ENCODE results near the gene PSEN1. TPM values are rescaled to one million over a fixed set of nuclear protein-coding genes. Genes with fewer than 3 reads are reported as not detected.

The PSEN1 gene
- total and polyA plus RNA-seq, 2 of the 8 experiments (the other 6 are each of a cell fraction or from before 2014, with no cell fraction given), result 10.1 to 38.7 TPM

DNA sequence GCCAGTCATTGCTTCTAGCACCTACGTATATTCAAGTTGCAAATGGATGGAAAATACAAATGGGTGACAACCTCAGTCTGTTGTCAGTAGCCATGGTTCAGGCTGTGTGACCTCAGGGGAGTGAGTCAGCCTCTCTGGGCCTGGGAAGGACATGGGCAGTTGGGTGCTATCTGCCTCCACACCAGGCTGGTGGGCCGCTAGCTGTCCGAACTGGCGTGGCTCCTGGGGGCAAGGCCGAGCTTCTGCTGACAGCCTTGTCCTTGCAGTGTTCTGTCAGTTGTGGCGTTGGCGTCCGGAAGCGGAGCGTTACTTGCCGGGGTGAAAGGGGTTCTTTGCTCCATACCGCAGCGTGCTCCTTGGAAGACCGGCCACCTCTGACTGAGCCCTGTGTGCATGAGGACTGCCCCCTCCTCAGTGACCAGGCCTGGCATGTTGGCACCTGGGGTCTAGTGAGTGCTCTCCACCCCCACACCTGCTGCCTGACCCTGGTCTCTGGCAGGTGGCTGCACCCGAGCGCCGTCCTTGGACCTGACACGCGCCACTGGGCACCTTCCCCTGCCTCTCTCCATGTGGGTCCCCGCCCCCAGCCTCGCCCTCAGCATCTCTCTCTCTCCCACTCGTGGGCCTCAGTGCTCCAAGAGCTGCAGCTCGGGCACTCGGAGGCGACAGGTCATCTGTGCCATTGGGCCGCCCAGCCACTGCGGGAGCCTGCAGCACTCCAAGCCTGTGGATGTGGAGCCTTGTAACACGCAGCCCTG lies 118.1 kb downstream of the PSEN1 start:
- H2AK5ac ChIP-seq (ENCODE audit: low read depth, low read length), result no peak overlapping the region
- H3K79me1 ChIP-seq (ENCODE audit: low read depth, low read length), result no peaks in the 10 kb centered on the region
- H4K8ac ChIP-seq (ENCODE audit: extremely low read depth, insufficient read depth, low read length), result no peak overlapping the region
- no peaks in the 10 kb centered on the region for H3K9me3 ChIP-seq (ENCODE audit: insufficient read depth in 2 of 2, low read depth in 1 of 2, low read length in 1 of 2)
- H3K4me2 ChIP-seq (ENCODE audit: insufficient read depth in 1 of 2, low read depth in 2 of 2, low read length in 2 of 2), result no peak overlapping the region; a peak in 1 of 4 replicates
- H3K23ac ChIP-seq (ENCODE audit: insufficient read length), result no peak overlapping the region
- no peak overlapping the region for H3K4ac ChIP-seq (replicated peaks; ENCODE audit: insufficient read length, low read depth, low read length)
- H3K9ac ChIP-seq (replicated peaks in 1 of 4; ENCODE audit: extremely low read depth in 1 of 4, low read depth in 3 of 4, low read length in 3 of 4), result no peak overlapping the region
- ChIA-PET CTCF (ENCODE audit: partially characterized antibody) (no interaction called here), POLR2A (ENCODE audit: partially characterized antibody) (interaction anchor here (0.6 to 1.3 kb wide), 2 partner anchors 18 to 188 kb away, joined by 3 to 4 read pairs; no protein-coding TSS in a partner anchor)
- no peak for FAIRE-seq
- H2BK120ac ChIP-seq (replicated peaks; ENCODE audit: low read depth, low read length), result no peak overlapping the region
- H3K23me2 ChIP-seq (ENCODE audit: low read depth, low read length), result no peaks in the 10 kb centered on the region
- H3K4me1 ChIP-seq (replicated peaks in 1 of 4; ENCODE audit: control insufficient read depth in 3 of 4, insufficient read depth in 4 of 4, low read length in 3 of 4), result no peaks in the 10 kb centered on the region; a peak in 1 of 7 replicates
- DNase-seq (ENCODE audit: low read depth in 1 of 2, low spot score in 2 of 2), result no peak
- H2AFZ ChIP-seq (ENCODE audit: low read length), result no peak overlapping the region
- no peak overlapping the region for H4K5ac ChIP-seq (ENCODE audit: insufficient read length, low read depth, low read length)
- WGBS, 2 experiments (ENCODE audit: extremely low coverage in 1 of 2, insufficient coverage in 1 of 2, insufficient read length in 1 of 2, insufficient replicate concordance in 2 of 2, low coverage in 1 of 2, low lambda C conversion rate in 2 of 2, missing lambda C conversion rate in 1 of 2), result 95% methylated on average over 28 of the region's 28 CpGs; no CpG with 5 or more reads in 1 of the 2 experiments
- H3K27ac ChIP-seq (ENCODE audit: low read depth, low read length), result no peak overlapping the region
- no peak overlapping the region for H3K56ac ChIP-seq (replicated peaks; ENCODE audit: insufficient read length, low read depth, low read length)
- peaks cover 0 to 7% of the 10 kb centered on the region in 2 experiments for H4K20me1 ChIP-seq (replicated peaks in 1 of 2; ENCODE audit: control insufficient read depth in 1 of 2, insufficient read depth in 2 of 2, low read length in 2 of 2)
- H3K18ac ChIP-seq (ENCODE audit: extremely low read depth, low read length), result no peak overlapping the region
- H3K4me3 ChIP-seq (ENCODE audit: extremely low read depth in 1 of 4, insufficient read depth in 2 of 4, low read depth in 3 of 4, low read length in 4 of 4), result no peak overlapping the region
- no peak overlapping the region for H4K91ac ChIP-seq (replicated peaks; ENCODE audit: insufficient read length, low read length)
- H3K14ac ChIP-seq (ENCODE audit: insufficient read length), result no peak overlapping the region
- H2BK5ac ChIP-seq (ENCODE audit: low read depth, low read length), result no peak overlapping the region
- peaks cover 0 to 14% (median 7%) of the 10 kb centered on the region in 4 experiments; a peak in 5 of 8 replicates for H3K36me3 ChIP-seq (ENCODE audit: control insufficient read depth in 2 of 4, insufficient read depth in 4 of 4, low read length in 3 of 4)
- no peak overlapping the region for H2BK20ac ChIP-seq (ENCODE audit: low read length)
- H2BK12ac ChIP-seq (ENCODE audit: low read depth, low read length), result 0 out of 2 replicates have a peak overlapping the region, but pooled peaks have one; percentile 39
- no peak overlapping the region for H2BK15ac ChIP-seq (ENCODE audit: low read length)
- no peaks in the 10 kb centered on the region for H3K79me2 ChIP-seq (ENCODE audit: control insufficient read depth in 1 of 2, insufficient read depth in 2 of 2, low read length in 2 of 2)
- no peaks in the 10 kb centered on the region for H3K27me3 ChIP-seq (replicated peaks in 1 of 4; ENCODE audit: control insufficient read depth in 3 of 4, extremely low read depth in 1 of 4, insufficient read depth in 3 of 4, low read length in 3 of 4)
- TF ChIP-seq SP4 (IDR thresholded peaks at IDR 0.05; ENCODE audit: low read length) (no peak), EZH2 (IDR thresholded peaks at IDR 0.05; ENCODE audit: low read depth, low read length, severe bottlenecking) (no peak), TAF1 (IDR thresholded peaks at IDR 0.05; ENCODE audit: low read depth, low read length) (no peak), RAD21 (IDR thresholded peaks at IDR 0.05 in 1 of 2, conservative IDR thresholded peaks at IDR 0.05 in 1 of 2; ENCODE audit: low read depth in 2 of 2, low read length in 2 of 2) (no peak), EGR1 (IDR thresholded peaks at IDR 0.05; ENCODE audit: borderline replicate concordance, low read depth, low read length) (no peak), POLR2AphosphoS5 (IDR thresholded peaks at IDR 0.05; ENCODE audit: low read depth, low read length) (no peak), RBBP5 (IDR thresholded peaks at IDR 0.05; ENCODE audit: borderline replicate concordance, low read depth, low read length) (no peak)
- TF ChIP-seq, protein P1, sequence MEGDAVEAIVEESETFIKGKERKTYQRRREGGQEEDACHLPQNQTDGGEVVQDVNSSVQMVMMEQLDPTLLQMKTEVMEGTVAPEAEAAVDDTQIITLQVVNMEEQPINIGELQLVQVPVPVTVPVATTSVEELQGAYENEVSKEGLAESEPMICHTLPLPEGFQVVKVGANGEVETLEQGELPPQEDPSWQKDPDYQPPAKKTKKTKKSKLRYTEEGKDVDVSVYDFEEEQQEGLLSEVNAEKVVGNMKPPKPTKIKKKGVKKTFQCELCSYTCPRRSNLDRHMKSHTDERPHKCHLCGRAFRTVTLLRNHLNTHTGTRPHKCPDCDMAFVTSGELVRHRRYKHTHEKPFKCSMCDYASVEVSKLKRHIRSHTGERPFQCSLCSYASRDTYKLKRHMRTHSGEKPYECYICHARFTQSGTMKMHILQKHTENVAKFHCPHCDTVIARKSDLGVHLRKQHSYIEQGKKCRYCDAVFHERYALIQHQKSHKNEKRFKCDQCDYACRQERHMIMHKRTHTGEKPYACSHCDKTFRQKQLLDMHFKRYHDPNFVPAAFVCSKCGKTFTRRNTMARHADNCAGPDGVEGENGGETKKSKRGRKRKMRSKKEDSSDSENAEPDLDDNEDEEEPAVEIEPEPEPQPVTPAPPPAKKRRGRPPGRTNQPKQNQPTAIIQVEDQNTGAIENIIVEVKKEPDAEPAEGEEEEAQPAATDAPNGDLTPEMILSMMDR (IDR thresholded peaks at IDR 0.05; ENCODE audit: control extremely low read depth in 1 of 3, insufficient read depth in 1 of 3, low read depth in 1 of 3, low read length in 3 of 3), result no peak

Data from H1 (cell line).